TTC549 (cell line): ENCODE results near the gene PPP1R3G.
"Not testable (repeated sequence)": the region's sequence is repeated elsewhere in the genome, so short reads cannot be mapped to it uniquely, and the experiment has no call there.

Experiments
- FAIRE-seq: peaks from 2 replicates; lab custom pipeline; 2012; peaks lifted over from hg19 to GRCh38; lab: Jason Lieb, UNC

The PPP1R3G gene

GRCh38 chr6:5120011-5120410, 34.9 kb downstream of the PPP1R3G start:
- no peak for FAIRE-seq

GRCh38 chr6:5120543-5120942, 35.4 kb downstream of the PPP1R3G start:
- not testable (repeated sequence) for FAIRE-seq

DNA sequence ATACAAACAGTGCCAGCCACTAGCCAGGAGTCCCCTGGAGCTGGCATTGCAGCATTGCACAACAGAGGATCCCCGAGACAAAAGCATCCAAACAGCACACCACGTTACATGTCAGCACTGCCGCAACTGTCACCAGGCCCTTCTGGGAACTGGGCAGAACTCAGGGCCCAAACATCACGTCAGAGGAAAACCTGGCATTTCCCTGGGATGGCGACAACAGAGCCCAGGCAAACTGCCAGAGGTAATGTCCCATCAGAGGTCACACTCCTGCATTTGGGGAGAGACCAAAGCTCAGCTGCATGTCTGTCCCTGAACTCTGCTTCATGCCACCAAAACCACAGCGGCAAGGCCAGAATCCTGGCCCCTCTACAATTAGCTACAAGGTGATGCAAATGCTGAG, 36.3 kb downstream of the PPP1R3G start:
- FAIRE-seq: no peak

DNA sequence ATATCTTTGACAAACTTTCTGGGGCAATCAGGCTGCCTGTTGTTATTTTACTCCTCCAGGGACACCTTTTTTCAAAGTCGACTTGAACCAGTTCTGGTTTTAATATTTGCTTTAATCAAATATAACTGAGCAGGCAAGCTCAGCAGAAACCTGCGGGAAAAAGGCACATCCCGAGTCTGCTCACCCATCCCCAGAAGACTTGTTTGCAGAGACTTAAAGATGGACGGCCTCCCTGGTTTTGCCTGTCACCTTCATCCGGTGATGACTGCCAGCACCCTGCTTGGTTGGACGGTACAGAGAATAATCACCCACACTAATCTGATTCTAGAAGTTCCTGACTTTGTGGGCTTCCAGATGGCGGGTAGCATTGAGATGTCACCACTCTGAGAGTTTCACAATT, 36.8 kb downstream of the PPP1R3G start:
- FAIRE-seq: no peak

GRCh38 chr6:5122504-5123112, 37.5 kb downstream of the PPP1R3G start:
- FAIRE-seq: no peak

- FAIRE-seq: no peak
These were observed 38.4 kb downstream of the PPP1R3G start for GRCh38 chr6:5123296-5124143.

- no peak for FAIRE-seq
These were observed 39.4 kb downstream of the PPP1R3G start for GRCh38 chr6:5124526-5124925.

- FAIRE-seq: no peak
These were observed 40.2 kb downstream of the PPP1R3G start for GRCh38 chr6:5125152-5126006.

DNA sequence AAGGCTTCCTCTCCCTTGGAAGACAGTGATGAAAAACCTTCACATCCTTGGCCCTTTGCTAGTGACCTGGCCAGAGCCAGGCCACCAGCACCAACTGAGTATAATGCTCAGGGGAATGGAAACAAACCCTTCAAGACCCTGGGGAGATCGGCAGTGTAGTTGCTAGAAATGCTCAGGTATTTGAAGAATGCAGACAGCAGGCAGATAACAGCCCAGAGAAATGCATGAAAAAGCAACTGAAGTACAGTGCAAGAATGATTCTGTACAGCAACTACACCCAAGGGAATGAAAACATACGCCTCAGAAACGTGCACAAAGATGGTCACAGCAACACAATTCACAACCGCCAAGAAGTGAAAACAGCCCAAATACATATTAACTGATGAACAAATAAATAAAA, 41.1 kb downstream of the PPP1R3G start:
- FAIRE-seq: no peak

GRCh38 chr6:5127106-5127687, 42.1 kb downstream of the PPP1R3G start:
- FAIRE-seq: no peak

DNA sequence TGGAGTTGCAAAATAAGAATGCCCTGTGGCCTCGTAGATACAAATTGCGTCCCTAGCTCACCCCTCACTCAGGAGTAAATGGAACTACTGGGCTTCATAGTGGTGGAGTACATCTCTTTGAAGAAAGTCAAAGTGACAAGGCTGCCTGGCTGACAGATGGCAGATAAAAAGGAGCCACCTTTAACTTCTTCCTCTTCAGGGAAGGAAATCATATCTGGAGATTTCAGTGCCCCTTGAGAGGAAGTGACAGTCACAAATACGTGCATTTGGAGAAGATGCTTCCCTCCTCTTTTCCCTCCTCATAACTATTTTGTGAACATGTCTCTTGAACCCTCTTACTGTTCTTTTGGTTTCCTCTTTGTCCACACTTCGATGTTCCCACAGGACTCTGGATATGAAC, 43.2 kb downstream of the PPP1R3G start:
- no peak for FAIRE-seq

DNA sequence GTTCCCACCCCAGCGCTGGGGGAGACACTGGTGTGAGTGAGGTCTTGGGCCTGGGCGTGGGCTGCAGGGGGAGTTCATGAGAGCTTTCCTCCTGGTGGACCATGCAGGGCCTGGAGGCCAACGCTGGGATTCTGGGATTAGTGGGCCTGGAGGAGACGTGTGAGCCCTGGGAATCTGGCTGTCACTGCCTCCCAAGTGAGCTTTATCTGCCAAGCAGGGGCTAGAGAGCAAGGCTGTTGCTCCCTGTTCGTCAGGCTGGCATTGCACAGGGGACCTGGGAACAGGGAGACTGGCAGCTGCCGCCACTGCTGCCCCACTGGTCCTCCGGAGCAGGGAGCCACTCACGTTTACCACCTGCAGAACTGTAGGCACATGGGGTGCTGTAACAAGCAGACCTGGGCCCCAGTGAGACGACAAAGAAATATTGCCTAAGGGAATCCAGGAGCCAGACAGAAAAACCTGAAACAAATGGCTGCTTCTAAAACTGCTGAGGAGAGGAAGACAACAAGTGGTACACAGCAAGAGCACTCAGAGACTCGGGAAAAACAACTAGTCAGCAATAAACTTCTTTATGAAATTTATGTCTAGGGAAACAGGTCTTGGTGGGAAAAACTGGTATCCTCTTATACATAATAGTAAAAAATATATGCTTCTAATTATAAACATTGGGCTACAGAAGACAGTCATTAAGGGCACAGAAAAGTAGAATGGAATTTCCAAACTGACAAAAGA, 45.2 kb downstream of the PPP1R3G start:
- FAIRE-seq: no peak

DNA sequence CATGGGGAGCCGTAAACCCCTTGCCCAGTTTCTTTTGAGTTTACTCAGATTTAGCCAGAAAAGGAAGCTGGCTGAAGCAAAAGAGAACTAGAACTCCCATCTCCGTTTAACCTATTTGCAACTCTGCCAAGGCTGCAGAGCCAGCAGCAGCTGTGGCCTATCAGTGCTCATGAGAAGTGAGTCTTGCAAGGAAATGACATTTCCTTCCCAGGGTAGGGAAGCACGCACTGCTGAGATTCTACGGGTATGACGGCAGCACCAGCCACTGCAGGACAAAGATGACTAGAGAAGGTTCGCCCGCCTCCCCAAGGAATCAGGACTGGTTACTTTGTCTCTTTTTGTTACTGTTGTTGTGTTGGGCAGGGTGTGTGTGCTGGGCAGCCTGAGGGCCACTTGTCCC, 47.6 kb downstream of the PPP1R3G start:
- FAIRE-seq: no peak

DNA sequence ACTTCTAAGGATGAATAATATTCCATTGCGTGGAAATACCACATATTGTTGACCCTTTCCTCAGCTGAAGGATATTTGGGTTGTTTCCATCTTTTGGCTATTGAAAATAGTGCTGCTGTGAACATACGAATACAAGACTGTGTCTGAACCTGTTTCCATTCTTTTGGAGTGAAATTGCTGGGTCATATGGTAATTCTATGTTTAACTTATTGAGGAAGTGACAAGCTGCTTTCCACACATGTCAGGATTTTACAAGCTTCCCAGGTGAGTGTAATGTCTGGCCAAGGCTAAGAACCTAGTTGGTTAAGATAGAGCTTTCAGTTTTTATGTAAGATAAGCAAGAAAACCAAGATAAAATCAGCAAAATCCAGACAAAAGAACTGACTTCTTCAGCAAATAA, 48.8 kb downstream of the PPP1R3G start:
- FAIRE-seq: no peak

DNA sequence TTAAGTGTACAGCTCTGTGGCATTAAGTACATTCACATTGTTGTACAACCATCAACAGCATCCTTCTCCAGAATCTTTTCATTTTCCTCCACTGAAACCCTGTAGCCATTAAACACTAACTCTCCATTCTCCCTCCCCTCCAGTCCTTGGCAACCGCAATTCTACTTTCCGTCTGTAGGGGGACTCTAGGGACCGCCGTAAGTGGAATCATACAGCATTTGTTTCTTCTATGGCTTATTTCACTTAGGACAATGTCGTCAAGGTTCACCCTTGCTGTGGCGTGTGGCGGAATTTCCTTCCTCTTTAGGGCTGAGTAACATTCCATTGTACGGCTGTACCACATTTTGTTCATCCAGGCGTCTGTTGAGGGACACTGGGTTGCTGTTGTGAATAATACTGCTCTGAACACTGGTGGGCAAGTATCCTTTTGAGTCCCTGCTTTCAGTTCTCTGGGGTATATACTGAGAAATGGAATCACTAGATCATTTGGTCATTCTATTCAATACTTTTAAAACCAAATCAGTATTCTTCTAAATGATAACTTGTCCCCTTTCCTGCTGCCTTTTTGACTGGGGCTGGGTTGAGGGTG, 50.7 kb downstream of the PPP1R3G start:
- no peak for FAIRE-seq

DNA sequence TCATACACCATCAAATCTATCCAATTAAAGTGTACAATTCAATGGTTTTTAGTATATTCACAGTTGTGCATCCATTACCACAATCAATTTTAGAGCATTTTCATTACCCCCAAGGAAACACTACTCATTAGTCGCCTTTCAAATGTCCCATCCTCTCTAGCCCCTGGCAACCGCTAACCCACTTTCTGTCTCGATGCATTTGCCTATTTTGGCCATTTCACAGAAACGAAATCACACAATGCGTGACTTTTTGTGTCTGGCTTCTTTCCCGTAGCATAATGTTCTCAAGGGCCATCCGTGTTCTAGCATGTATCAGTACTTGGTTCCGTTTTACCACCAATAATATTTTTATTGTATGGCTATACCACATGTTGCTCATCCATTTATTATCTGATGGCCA, 51.7 kb downstream of the PPP1R3G start:
- no peak for FAIRE-seq
